Measurements from ENCODE around the gene FOXP1. TPM values are rescaled to one million over a fixed set of nuclear protein-coding genes. Genes with fewer than 3 reads are reported as not detected.

FOXP1 gene
- total RNA-seq, 1 donor from 2014 or later: 26.1 TPM

- DNase-seq (ENCODE audit: low spot score) (no peak), ATAC-seq (no peak)
Observed at GRCh38 chr3:71317140-71317539, 266.4 kb downstream of the FOXP1 start.

GRCh38 chr3:71316066-71316777 is 267.3 kb downstream of the FOXP1 start:
- DNase-seq (ENCODE audit: low spot score): no peak
- no peak for ATAC-seq

- no peak for DNase-seq (ENCODE audit: low spot score)
- no peak for ATAC-seq
Observed at GRCh38 chr3:71315431-71315830, 268.1 kb downstream of the FOXP1 start.

GRCh38 chr3:71313844-71314243 is 269.7 kb downstream of the FOXP1 start:
- DNase-seq (ENCODE audit: low spot score) (no peak), ATAC-seq (no peak)

GRCh38 chr3:71312461-71312860 is 271.1 kb downstream of the FOXP1 start:
- ATAC-seq (no peak), DNase-seq (ENCODE audit: low spot score) (no peak)

- peak; percentile 78 for ATAC-seq
- peak; percentile 64 for DNase-seq (ENCODE audit: low spot score)
Observed at GRCh38 chr3:71311661-71312046, 271.9 kb downstream of the FOXP1 start.

GRCh38 chr3:71310980-71311660 is 272.4 kb downstream of the FOXP1 start:
- DNase-seq (ENCODE audit: low spot score): no peak
- ATAC-seq: peak; percentile 9

GRCh38 chr3:71310359-71310979 is 273.1 kb downstream of the FOXP1 start:
- ATAC-seq (peak; percentile 9), DNase-seq (ENCODE audit: low spot score) (no peak)

- ATAC-seq: no peak
- DNase-seq (ENCODE audit: low spot score): no peak
Observed at GRCh38 chr3:71309886-71310285, 273.6 kb downstream of the FOXP1 start.

GRCh38 chr3:71309342-71309741 is 274.2 kb downstream of the FOXP1 start:
- no peak for ATAC-seq
- no peak for DNase-seq (ENCODE audit: low spot score)

GRCh38 chr3:71308836-71309235 is 274.7 kb downstream of the FOXP1 start:
- DNase-seq (ENCODE audit: low spot score) (no peak), ATAC-seq (no peak)

- DNase-seq (ENCODE audit: low spot score) (no peak), ATAC-seq (no peak)
Observed at GRCh38 chr3:71307991-71308697, 275.4 kb downstream of the FOXP1 start.

GRCh38 chr3:71305231-71306206 is 278.0 kb downstream of the FOXP1 start:
- ATAC-seq: peak; percentile 83
- no peak for DNase-seq (ENCODE audit: low spot score)

GRCh38 chr3:71304684-71305083 is 278.8 kb downstream of the FOXP1 start:
- DNase-seq (ENCODE audit: low spot score) (no peak), ATAC-seq (peak; percentile 35)

GRCh38 chr3:71304247-71304646 is 279.3 kb downstream of the FOXP1 start:
- DNase-seq (ENCODE audit: low spot score): no peak
- no peak for ATAC-seq

- ATAC-seq (no peak), DNase-seq (ENCODE audit: low spot score) (no peak)
Observed at GRCh38 chr3:71303627-71304200, 279.8 kb downstream of the FOXP1 start.

GRCh38 chr3:71302604-71303003 is 280.9 kb downstream of the FOXP1 start:
- DNase-seq (ENCODE audit: low spot score): no peak
- ATAC-seq: peak; percentile 66

GRCh38 chr3:71300951-71301393 is 282.6 kb downstream of the FOXP1 start:
- ATAC-seq: no peak
- no peak for DNase-seq (ENCODE audit: low spot score)

- ATAC-seq: no peak
Observed at GRCh38 chr3:71299160-71299559, 284.4 kb downstream of the FOXP1 start.

GRCh38 chr3:71294919-71295318 is 288.6 kb downstream of the FOXP1 start:
- DNase-seq (ENCODE audit: low spot score) (no peak), ATAC-seq (no peak)

More at GRCh38 chr3:71299160-71299559, 284.4 kb downstream of the FOXP1 start:
- no peak for DNase-seq (ENCODE audit: low spot score)
